OCI-LY1 (cell line): ENCODE data around the gene PDLIM4.

Experiments used
- EZH2 ChIP-seq: fragments of 200-600 bp; sonication (generic), shearing (Covaris generic); IDR thresholded peaks from 2 replicates; pipeline ENCODE4 v1.8.0; 2017; ENCODE audit warnings: borderline replicate concordance, mixed run types, mild to moderate bottlenecking, antibody characterized with exemption, low read length, moderate library complexity, mixed read lengths
- TF ChIP-seq, protein P1 (sequence below): fragments of 200-600 bp; sonication (generic), shearing (Covaris generic); IDR thresholded peaks from 2 replicates; pipeline ENCODE4 v1.5.1; 2017; ENCODE audit warnings: mild to moderate bottlenecking, antibody characterized with exemption, low read length, moderate library complexity, mixed read lengths

DNA sequence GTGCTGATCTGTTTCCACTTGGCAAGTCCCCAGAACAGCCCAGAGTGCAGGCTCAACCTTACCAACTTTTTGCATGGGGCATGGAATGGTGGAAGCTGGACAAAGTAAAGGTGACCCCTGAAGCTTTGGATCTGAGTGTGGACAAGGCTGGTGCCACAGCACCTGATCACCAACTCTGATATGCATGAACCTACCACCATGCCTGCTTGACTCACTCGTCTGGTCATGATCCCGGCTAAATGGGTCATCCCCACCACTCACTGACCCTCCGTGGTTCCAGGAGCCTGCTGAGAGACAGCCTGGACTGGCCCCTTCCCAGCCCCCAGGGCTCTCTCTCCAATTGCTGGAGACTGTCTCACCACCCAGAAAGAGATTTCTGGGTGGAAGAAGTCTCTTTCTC lies 22.3 kb downstream of the PDLIM4 start:
- no peak for TF ChIP-seq EZH2
- TF ChIP-seq, protein P1, sequence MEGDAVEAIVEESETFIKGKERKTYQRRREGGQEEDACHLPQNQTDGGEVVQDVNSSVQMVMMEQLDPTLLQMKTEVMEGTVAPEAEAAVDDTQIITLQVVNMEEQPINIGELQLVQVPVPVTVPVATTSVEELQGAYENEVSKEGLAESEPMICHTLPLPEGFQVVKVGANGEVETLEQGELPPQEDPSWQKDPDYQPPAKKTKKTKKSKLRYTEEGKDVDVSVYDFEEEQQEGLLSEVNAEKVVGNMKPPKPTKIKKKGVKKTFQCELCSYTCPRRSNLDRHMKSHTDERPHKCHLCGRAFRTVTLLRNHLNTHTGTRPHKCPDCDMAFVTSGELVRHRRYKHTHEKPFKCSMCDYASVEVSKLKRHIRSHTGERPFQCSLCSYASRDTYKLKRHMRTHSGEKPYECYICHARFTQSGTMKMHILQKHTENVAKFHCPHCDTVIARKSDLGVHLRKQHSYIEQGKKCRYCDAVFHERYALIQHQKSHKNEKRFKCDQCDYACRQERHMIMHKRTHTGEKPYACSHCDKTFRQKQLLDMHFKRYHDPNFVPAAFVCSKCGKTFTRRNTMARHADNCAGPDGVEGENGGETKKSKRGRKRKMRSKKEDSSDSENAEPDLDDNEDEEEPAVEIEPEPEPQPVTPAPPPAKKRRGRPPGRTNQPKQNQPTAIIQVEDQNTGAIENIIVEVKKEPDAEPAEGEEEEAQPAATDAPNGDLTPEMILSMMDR, result no peak
